Measurements from ENCODE around the gene MVB12A. TPM values are rescaled to one million over a fixed set of nuclear protein-coding genes. Genes with fewer than 3 reads are reported as not detected.

MVB12A gene
- total and polyA plus RNA-seq, 9 of the 15 experiments (the other 6 are each of a cell fraction or from before 2014, with no cell fraction given), result 1.2 to 46.2 (median 22.4) TPM

DNA sequence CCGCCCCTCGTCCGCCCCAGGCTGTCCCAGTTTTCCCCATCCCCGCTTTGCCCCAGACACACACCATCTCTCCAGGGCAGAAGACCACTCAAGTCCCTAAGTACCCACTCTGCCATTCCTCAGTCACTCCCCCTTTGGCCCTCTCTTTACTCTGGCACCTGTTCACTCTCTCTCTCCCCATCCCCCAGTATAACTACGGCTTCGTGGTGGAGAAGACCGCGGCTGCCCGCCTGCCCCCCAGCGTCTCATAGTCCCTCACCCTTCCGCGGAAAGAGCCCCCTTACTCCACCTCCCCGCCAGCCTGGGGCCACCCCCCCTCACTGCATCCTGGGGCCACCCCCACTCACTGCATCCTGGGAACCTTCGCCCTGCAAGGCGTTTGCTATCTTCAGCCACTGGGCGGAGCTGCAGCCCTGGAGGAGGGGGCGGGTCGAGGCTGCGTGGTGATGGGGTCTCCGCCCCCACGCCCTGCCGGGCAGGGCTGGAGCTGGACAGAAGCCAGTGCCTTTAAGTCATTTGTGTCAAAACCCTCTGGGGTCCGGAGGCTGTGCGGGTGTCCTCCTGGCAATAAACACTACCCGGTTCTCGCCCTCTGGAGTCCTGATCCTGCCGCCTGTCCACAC, 5.0 kb downstream of the MVB12A start (continued):
- TF ChIP-seq, protein P1, sequence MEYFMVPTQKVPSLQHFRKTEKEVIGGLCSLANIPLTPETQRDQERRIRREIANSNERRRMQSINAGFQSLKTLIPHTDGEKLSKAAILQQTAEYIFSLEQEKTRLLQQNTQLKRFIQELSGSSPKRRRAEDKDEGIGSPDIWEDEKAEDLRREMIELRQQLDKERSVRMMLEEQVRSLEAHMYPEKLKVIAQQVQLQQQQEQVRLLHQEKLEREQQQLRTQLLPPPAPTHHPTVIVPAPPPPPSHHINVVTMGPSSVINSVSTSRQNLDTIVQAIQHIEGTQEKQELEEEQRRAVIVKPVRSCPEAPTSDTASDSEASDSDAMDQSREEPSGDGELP (CRISPR knock-in tag; IDR thresholded peaks at IDR 0.05; ENCODE audit: borderline replicate concordance), result peak; percentile 70; the same call in 1 of the 2 replicates
- TF ChIP-seq JUND (IDR thresholded peaks at IDR 0.05; ENCODE audit: borderline replicate concordance, low read depth, low read length), result peak; percentile 32; the same call in 1 of the 2 replicates
- TF ChIP-seq JUND (tag; IDR thresholded peaks at IDR 0.05; ENCODE audit: borderline replicate concordance, low read depth, low read length), result no peak; the same call in 2 of the 3 replicates
- no peak for TF ChIP-seq ZNF76 (CRISPR knock-in tag; IDR thresholded peaks at IDR 0.05; ENCODE audit: borderline replicate concordance)
- TF ChIP-seq GABPB1 (CRISPR knock-in tag; IDR thresholded peaks at IDR 0.05), result peak; percentile 46; the same call in 1 of the 2 replicates
- TF ChIP-seq HLTF (IDR thresholded peaks at IDR 0.05), result no peak
- no peak for TF ChIP-seq TGIF2 (CRISPR knock-in tag; IDR thresholded peaks at IDR 0.05)
- TF ChIP-seq MYC (IDR thresholded peaks at IDR 0.05; ENCODE audit: low read depth, low read length), result 0 out of 2 replicates have a peak, but pooled peaks have one; percentile 45
- no peak for TF ChIP-seq MYC (CRISPR knock-in tag; IDR thresholded peaks at IDR 0.05; ENCODE audit: borderline replicate concordance, low read depth)
- TF ChIP-seq POLR2AphosphoS5 (IDR thresholded peaks at IDR 0.05; ENCODE audit: control insufficient read depth, insufficient read depth, low read depth, low read length), result no peak
- TF ChIP-seq ZNF589 (CRISPR knock-in tag; IDR thresholded peaks at IDR 0.05; ENCODE audit: low read depth), result no peak
- TF ChIP-seq, protein P2, sequence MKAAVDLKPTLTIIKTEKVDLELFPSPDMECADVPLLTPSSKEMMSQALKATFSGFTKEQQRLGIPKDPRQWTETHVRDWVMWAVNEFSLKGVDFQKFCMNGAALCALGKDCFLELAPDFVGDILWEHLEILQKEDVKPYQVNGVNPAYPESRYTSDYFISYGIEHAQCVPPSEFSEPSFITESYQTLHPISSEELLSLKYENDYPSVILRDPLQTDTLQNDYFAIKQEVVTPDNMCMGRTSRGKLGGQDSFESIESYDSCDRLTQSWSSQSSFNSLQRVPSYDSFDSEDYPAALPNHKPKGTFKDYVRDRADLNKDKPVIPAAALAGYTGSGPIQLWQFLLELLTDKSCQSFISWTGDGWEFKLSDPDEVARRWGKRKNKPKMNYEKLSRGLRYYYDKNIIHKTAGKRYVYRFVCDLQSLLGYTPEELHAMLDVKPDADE (conservative IDR thresholded peaks at IDR 0.05; ENCODE audit: control insufficient read depth, low read depth, low read length), result 0 out of 2 replicates have a peak, but pooled peaks have one; percentile 33
- peak; percentile 70 for TF ChIP-seq SP1 (CRISPR knock-in tag; IDR thresholded peaks at IDR 0.05)
- TF ChIP-seq NCOR1 (IDR thresholded peaks at IDR 0.05), result no peak
- TF ChIP-seq, protein P3, sequence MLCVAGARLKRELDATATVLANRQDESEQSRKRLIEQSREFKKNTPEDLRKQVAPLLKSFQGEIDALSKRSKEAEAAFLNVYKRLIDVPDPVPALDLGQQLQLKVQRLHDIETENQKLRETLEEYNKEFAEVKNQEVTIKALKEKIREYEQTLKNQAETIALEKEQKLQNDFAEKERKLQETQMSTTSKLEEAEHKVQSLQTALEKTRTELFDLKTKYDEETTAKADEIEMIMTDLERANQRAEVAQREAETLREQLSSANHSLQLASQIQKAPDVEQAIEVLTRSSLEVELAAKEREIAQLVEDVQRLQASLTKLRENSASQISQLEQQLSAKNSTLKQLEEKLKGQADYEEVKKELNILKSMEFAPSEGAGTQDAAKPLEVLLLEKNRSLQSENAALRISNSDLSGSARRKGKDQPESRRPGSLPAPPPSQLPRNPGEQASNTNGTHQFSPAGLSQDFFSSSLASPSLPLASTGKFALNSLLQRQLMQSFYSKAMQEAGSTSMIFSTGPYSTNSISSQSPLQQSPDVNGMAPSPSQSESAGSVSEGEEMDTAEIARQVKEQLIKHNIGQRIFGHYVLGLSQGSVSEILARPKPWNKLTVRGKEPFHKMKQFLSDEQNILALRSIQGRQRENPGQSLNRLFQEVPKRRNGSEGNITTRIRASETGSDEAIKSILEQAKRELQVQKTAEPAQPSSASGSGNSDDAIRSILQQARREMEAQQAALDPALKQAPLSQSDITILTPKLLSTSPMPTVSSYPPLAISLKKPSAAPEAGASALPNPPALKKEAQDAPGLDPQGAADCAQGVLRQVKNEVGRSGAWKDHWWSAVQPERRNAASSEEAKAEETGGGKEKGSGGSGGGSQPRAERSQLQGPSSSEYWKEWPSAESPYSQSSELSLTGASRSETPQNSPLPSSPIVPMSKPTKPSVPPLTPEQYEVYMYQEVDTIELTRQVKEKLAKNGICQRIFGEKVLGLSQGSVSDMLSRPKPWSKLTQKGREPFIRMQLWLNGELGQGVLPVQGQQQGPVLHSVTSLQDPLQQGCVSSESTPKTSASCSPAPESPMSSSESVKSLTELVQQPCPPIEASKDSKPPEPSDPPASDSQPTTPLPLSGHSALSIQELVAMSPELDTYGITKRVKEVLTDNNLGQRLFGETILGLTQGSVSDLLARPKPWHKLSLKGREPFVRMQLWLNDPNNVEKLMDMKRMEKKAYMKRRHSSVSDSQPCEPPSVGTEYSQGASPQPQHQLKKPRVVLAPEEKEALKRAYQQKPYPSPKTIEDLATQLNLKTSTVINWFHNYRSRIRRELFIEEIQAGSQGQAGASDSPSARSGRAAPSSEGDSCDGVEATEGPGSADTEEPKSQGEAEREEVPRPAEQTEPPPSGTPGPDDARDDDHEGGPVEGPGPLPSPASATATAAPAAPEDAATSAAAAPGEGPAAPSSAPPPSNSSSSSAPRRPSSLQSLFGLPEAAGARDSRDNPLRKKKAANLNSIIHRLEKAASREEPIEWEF (CRISPR knock-in tag; IDR thresholded peaks at IDR 0.05), result no peak
- TF ChIP-seq, protein P4, sequence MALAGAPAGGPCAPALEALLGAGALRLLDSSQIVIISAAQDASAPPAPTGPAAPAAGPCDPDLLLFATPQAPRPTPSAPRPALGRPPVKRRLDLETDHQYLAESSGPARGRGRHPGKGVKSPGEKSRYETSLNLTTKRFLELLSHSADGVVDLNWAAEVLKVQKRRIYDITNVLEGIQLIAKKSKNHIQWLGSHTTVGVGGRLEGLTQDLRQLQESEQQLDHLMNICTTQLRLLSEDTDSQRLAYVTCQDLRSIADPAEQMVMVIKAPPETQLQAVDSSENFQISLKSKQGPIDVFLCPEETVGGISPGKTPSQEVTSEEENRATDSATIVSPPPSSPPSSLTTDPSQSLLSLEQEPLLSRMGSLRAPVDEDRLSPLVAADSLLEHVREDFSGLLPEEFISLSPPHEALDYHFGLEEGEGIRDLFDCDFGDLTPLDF (CRISPR knock-in tag; IDR thresholded peaks at IDR 0.05), result no peak
- peak in 1 of 2 experiments; percentile 89; a peak in 2 of 4 replicates for TF ChIP-seq MAZ (CRISPR knock-in tag; conservative IDR thresholded peaks at IDR 0.05 in 1 of 2, IDR thresholded peaks at IDR 0.05 in 1 of 2)
- TF ChIP-seq, protein P5, sequence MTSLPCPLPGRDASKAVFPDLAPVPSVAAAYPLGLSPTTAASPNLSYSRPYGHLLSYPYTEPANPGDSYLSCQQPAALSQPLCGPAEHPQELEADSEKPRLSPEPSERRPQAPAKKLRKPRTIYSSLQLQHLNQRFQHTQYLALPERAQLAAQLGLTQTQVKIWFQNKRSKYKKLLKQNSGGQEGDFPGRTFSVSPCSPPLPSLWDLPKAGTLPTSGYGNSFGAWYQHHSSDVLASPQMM (CRISPR knock-in tag; IDR thresholded peaks at IDR 0.05), result no peak
